GM12878 (cell line): ENCODE measurements around the gene HGS. TPM values are rescaled to one million over a fixed set of nuclear protein-coding genes. Genes with fewer than 3 reads are reported as not detected.

Experiments used
- ATAC-seq: fragments of 200-7000 bp; cut with Tn5 transposase; 3 replicates; pipeline ENCODE4 v1.9.1; 2020; ENCODE audit warnings: mild to moderate bottlenecking, moderate library complexity
- BruUV-seq: library from RNA; stranded (reverse); fragments of 400-500 nt; replicated peaks from 2 replicates; lab custom pipeline; 2021; lab: Mats Ljungman, UMichigan
- CTCF ChIA-PET: fragments of 300-600 bp; sonication (Branson Sonifier 250); formaldehyde crosslinking; extraction: SDS; loops from one replicate; lab custom pipeline; 2021; ENCODE audit warnings: inconsistent platforms; lab: Yijun Ruan, JAX
- POLR2A ChIA-PET: fragments of 350-600 bp; formaldehyde crosslinking; extraction: SDS; loops from one replicate; lab custom pipeline; 2021; ENCODE audit warnings: inconsistent platforms; lab: Charles Lee
- RAD21 ChIA-PET: fragments of 300-600 bp; sonication (Branson Sonifier 250); formaldehyde crosslinking; loops from one replicate; lab custom pipeline; 2023; ENCODE audit warnings: antibody characterized with exemption; ENCODE audit not compliant: unreplicated experiment; lab: Charles Lee
- SMC1A ChIA-PET: fragments of 300-600 bp; sonication (Branson Sonifier 250); formaldehyde crosslinking; loops from one replicate; lab custom pipeline; 2023; ENCODE audit not compliant: unreplicated experiment, uncharacterized antibody; lab: Charles Lee
- DNase-seq: peaks from one replicate; pipeline ENCODE4 v3.0.0-alpha.2; 2011; ENCODE audit warnings: low read depth, low spot score
- FAIRE-seq: peaks from 3 replicates; lab custom pipeline; 2011; peaks lifted over from hg19 to GRCh38; lab: Jason Lieb, UNC
- H2AFZ ChIP-seq: 2 replicates; pipeline ENCODE4 v1.6.0; 2011; ENCODE audit warnings: low read depth, low read length, control low read depth; ENCODE audit not compliant: control insufficient read depth
- H3K27ac ChIP-seq: 2 replicates; pipeline ENCODE4 v1.5.1; 2011; ENCODE audit warnings: control low read depth; ENCODE audit not compliant: control insufficient read depth, insufficient read depth
- H3K27me3 ChIP-seq, 2 experiments: replicated peaks in 1 of 2; 2 replicates each; pipeline versions ENCODE4 v1.6.0 to v1.6.1; 2011; ENCODE audit warnings: low read length in 1 of 2; ENCODE audit not compliant: control insufficient read depth in 2 of 2, insufficient read depth in 2 of 2
- H3K36me3 ChIP-seq, 2 experiments: 2 replicates each; pipeline ENCODE4 v1.5.1; 2011; ENCODE audit warnings: low read length in 1 of 2; ENCODE audit not compliant: control insufficient read depth in 2 of 2, insufficient read depth in 2 of 2
- H3K4me1 ChIP-seq: 2 replicates; pipeline ENCODE4 v1.6.1; 2011; ENCODE audit warnings: mild to moderate bottlenecking, low read length, moderate library complexity, mixed read lengths; ENCODE audit not compliant: control insufficient read depth, insufficient read depth
- H3K4me2 ChIP-seq: 2 replicates; pipeline ENCODE4 v1.6.0; 2011; ENCODE audit warnings: control low read depth; ENCODE audit not compliant: control insufficient read depth, insufficient read depth
- H3K4me3 ChIP-seq: fragments of 200-600 bp; sonication (generic); 2 replicates; pipeline ENCODE4 v1.5.1; 2016
- H3K79me2 ChIP-seq: 2 replicates; pipeline ENCODE4 v1.6.0; 2011; ENCODE audit warnings: low read length; ENCODE audit not compliant: control insufficient read depth, insufficient read depth
- H3K9ac ChIP-seq: 2 replicates; pipeline ENCODE4 v1.8.0; 2011; ENCODE audit warnings: low read length, control low read depth, mixed read lengths; ENCODE audit not compliant: control insufficient read depth, insufficient read depth
- H3K9me3 ChIP-seq: replicated peaks from 3 replicates; pipeline ENCODE4 v1.5.1; 2011; ENCODE audit warnings: mild to moderate bottlenecking, low read length; ENCODE audit not compliant: control insufficient read depth, insufficient read depth
- H4K20me1 ChIP-seq: 2 replicates; pipeline ENCODE4 v1.6.0; 2011; ENCODE audit not compliant: control insufficient read depth, insufficient read depth
- DPF2 ChIP-seq: fragments of 450-650 bp; IDR thresholded peaks from 2 replicates; pipeline ENCODE4 v1.6.1; 2017; ENCODE audit warnings: mild to moderate bottlenecking
- EZH2 ChIP-seq: IDR thresholded peaks from 2 replicates; pipeline ENCODE4 v1.6.1; 2012; ENCODE audit warnings: low read depth, mild to moderate bottlenecking, control low read depth, inconsistent platforms, low read length, borderline replicate concordance; ENCODE audit not compliant: control insufficient read depth
- FOS ChIP-seq: IDR thresholded peaks from 3 replicates; pipeline ENCODE4 v1.6.1; 2011; ENCODE audit warnings: borderline replicate concordance; ENCODE audit not compliant: insufficient read length; ENCODE audit errors: extremely low read depth
- IKZF1 ChIP-seq: fragments of 450-650 bp; conservative IDR thresholded peaks from 2 replicates; pipeline ENCODE4 v1.6.1; 2017; ENCODE audit warnings: antibody characterized with exemption, mild to moderate bottlenecking
- IKZF2 ChIP-seq, 2 experiments: fragments of 450-650 bp; IDR thresholded peaks; 2 replicates each; pipeline ENCODE4 v1.6.1; 2017; ENCODE audit warnings: mild to moderate bottlenecking in 2 of 2, moderate library complexity in 2 of 2
- MEF2A ChIP-seq: IDR thresholded peaks from 2 replicates; pipeline ENCODE4 v1.6.1; 2011; ENCODE audit warnings: low read depth, mild to moderate bottlenecking, low read length, moderate library complexity; ENCODE audit not compliant: insufficient read depth
- MEF2B ChIP-seq: fragments of 450-650 bp; IDR thresholded peaks from 2 replicates; pipeline ENCODE4 v1.6.1; 2018; ENCODE audit warnings: mild to moderate bottlenecking, moderate library complexity; ENCODE audit not compliant: partially characterized antibody, poor library complexity, severe bottlenecking
- NR2F1 ChIP-seq: fragments of 450-650 bp; conservative IDR thresholded peaks from 2 replicates; pipeline ENCODE4 v1.6.1; 2017; ENCODE audit warnings: mild to moderate bottlenecking
- RELB ChIP-seq: fragments of 450-650 bp; IDR thresholded peaks from 2 replicates; pipeline ENCODE4 v1.6.1; 2017; ENCODE audit warnings: low read depth, mild to moderate bottlenecking, moderate library complexity
- SPI1 ChIP-seq: IDR thresholded peaks from 2 replicates; pipeline ENCODE4 v1.6.1; 2011; ENCODE audit warnings: low read depth, mild to moderate bottlenecking, low read length, moderate library complexity, borderline replicate concordance; ENCODE audit not compliant: insufficient read depth
- SREBF2 ChIP-seq: IDR thresholded peaks from 2 replicates; pipeline ENCODE4 v1.6.1; 2012; ENCODE audit warnings: mild to moderate bottlenecking, low read length
- WGBS: methylation state at CpG from one replicate; pipeline ENCODE4 v1.1.6; 2016; ENCODE audit warnings: low lambda C conversion rate; ENCODE audit not compliant: insufficient replicate concordance, insufficient coverage; ENCODE audit errors: missing lambda C conversion rate; 5-methylcytosine and 5-hydroxymethylcytosine counted together
- in situ Hi-C: fragments of 300-500 bp; cut with MboI; formaldehyde crosslinking; loops from 9 replicates; pipeline ENCODE4 v1.14.3; 2018; ENCODE audit warnings: mixed read lengths
- intact Hi-C: fragments of 100-400 bp; cut with micrococcal nuclease; formaldehyde crosslinking; loops from one replicate; pipeline ENCODE4 v1.14.2; 2022; ENCODE audit not compliant: unreplicated experiment
- polyA plus RNA-seq, 11 experiments: library from polyadenylated mRNA; depleted of rRNA in 4 of 11; unstranded in 6 of 11; stranded (reverse) in 5 of 11; fragments of >200 nt; fragmentation: Nextera tagmentation in 4 of 11; fragmentation: Illumina TruSeq in 1 of 11; extraction: Ambion mirVana in 4 of 11; extraction: Trizol in 1 of 11; gene quantifications; 1 replicate in 1 of 11; 2 replicates in 10 of 11; pipeline versions ENCODE4 v1.2.1 to v1.2.3, GENCODE V29; 2011 to 2016; ENCODE audit warnings: inconsistent platforms in 2 of 11, missing spikeins in 2 of 11, low read depth in 1 of 11
- total RNA-seq, 4 experiments: library from RNA; depleted of rRNA in 3 of 4; stranded (reverse); fragments of >200 nt in 3 of 4; fragmentation: Illumina TruSeq in 1 of 4; extraction: Trizol in 1 of 4; gene quantifications; 2 replicates each; pipeline versions ENCODE4 v1.2.1 to v1.2.3, GENCODE V29; 2013 to 2021
- TF ChIP-seq, protein P1 (sequence below): fragments of 450-650 bp; IDR thresholded peaks from 2 replicates; pipeline ENCODE4 v1.6.1; 2017; ENCODE audit warnings: borderline replicate concordance
- TF ChIP-seq, protein P2 (sequence below): fragments of 450-650 bp; IDR thresholded peaks from 2 replicates; pipeline ENCODE4 v1.6.1; 2017; ENCODE audit warnings: mild to moderate bottlenecking, moderate library complexity
- TF ChIP-seq, protein P3 (sequence below): fragments of 450-650 bp; IDR thresholded peaks from 2 replicates; pipeline ENCODE4 v1.6.1; 2014; ENCODE audit warnings: mild to moderate bottlenecking

The HGS gene
- total and polyA plus RNA-seq, 10 of the 15 experiments (the other 5 are each of a cell fraction or from before 2014, with no cell fraction given) = 2.2 to 85.6 (median 55.3) TPM

GRCh38 chr17:81659038-81659437, 24.8 kb upstream of the HGS start:
- CTCF ChIA-PET = interaction anchor here (0.6 to 0.8 kb wide), 2 partner anchors 24 to 932 kb away, joined by 3 read pairs; partner anchors contain the start of genes ARL16 and HGS
- BruUV-seq = no TSS peak
- intact Hi-C loops (no loop called here), in situ Hi-C loops (no loop called here)
- WGBS = 38% methylated on average over 5 of the region's 5 CpGs
- no peak for DNase-seq
- no peak overlapping the region for H2AFZ ChIP-seq
- no peak overlapping the region for H3K9ac ChIP-seq
- no peaks in the 10 kb centered on the region for H3K79me2 ChIP-seq
- RAD21 ChIA-PET = no interaction called here
- POLR2A ChIA-PET = interaction anchor here (0.6 to 1.0 kb wide), 6 partner anchors 9 to 836 kb away, joined by 3 to 6 read pairs (median 4); no protein-coding TSS in a partner anchor
- H3K27ac ChIP-seq = no peak overlapping the region
- H3K4me2 ChIP-seq = no peak overlapping the region
- peaks cover 5% of the 10 kb centered on the region; the same call in 1 of the 2 replicates for H3K4me1 ChIP-seq
- peak; percentile 51 for ATAC-seq
- no peak for FAIRE-seq
- no peaks in the 10 kb centered on the region for H3K27me3 ChIP-seq
- H3K9me3 ChIP-seq = no peaks in the 10 kb centered on the region
- H3K4me3 ChIP-seq = no peak overlapping the region
- SMC1A ChIA-PET = no interaction called here
- no peaks in the 10 kb centered on the region for H4K20me1 ChIP-seq
- H3K36me3 ChIP-seq = no peaks in the 10 kb centered on the region
- TF ChIP-seq, protein P1, sequence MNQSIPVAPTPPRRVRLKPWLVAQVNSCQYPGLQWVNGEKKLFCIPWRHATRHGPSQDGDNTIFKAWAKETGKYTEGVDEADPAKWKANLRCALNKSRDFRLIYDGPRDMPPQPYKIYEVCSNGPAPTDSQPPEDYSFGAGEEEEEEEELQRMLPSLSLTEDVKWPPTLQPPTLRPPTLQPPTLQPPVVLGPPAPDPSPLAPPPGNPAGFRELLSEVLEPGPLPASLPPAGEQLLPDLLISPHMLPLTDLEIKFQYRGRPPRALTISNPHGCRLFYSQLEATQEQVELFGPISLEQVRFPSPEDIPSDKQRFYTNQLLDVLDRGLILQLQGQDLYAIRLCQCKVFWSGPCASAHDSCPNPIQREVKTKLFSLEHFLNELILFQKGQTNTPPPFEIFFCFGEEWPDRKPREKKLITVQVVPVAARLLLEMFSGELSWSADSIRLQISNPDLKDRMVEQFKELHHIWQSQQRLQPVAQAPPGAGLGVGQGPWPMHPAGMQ = no peak
- peak; percentile 22; the same call in 1 of the 2 replicates for TF ChIP-seq NR2F1
- 0 out of 2 replicates have a peak, but pooled peaks have one; percentile 10 for TF ChIP-seq MEF2A
- 0 out of 2 replicates have a peak, but pooled peaks have one; percentile 21 for TF ChIP-seq RELB
- TF ChIP-seq SPI1 = peak; percentile 60; the same call in 1 of the 2 replicates
- peak; percentile 52 for TF ChIP-seq MEF2B
- TF ChIP-seq IKZF2 (IDR thresholded peaks at IDR 0.05) = peak in 1 of 2 experiments; percentile 26; a peak in 2 of 4 replicates
- no peak for TF ChIP-seq DPF2
- TF ChIP-seq EZH2 = no peak
- TF ChIP-seq, protein P2, sequence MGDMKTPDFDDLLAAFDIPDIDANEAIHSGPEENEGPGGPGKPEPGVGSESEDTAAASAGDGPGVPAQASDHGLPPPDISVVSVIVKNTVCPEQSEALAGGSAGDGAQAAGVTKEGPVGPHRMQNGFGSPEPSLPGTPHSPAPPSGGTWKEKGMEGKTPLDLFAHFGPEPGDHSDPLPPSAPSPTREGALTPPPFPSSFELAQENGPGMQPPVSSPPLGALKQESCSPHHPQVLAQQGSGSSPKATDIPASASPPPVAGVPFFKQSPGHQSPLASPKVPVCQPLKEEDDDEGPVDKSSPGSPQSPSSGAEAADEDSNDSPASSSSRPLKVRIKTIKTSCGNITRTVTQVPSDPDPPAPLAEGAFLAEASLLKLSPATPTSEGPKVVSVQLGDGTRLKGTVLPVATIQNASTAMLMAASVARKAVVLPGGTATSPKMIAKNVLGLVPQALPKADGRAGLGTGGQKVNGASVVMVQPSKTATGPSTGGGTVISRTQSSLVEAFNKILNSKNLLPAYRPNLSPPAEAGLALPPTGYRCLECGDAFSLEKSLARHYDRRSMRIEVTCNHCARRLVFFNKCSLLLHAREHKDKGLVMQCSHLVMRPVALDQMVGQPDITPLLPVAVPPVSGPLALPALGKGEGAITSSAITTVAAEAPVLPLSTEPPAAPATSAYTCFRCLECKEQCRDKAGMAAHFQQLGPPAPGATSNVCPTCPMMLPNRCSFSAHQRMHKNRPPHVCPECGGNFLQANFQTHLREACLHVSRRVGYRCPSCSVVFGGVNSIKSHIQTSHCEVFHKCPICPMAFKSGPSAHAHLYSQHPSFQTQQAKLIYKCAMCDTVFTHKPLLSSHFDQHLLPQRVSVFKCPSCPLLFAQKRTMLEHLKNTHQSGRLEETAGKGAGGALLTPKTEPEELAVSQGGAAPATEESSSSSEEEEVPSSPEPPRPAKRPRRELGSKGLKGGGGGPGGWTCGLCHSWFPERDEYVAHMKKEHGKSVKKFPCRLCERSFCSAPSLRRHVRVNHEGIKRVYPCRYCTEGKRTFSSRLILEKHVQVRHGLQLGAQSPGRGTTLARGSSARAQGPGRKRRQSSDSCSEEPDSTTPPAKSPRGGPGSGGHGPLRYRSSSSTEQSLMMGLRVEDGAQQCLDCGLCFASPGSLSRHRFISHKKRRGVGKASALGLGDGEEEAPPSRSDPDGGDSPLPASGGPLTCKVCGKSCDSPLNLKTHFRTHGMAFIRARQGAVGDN = no peak
- TF ChIP-seq, protein P3, sequence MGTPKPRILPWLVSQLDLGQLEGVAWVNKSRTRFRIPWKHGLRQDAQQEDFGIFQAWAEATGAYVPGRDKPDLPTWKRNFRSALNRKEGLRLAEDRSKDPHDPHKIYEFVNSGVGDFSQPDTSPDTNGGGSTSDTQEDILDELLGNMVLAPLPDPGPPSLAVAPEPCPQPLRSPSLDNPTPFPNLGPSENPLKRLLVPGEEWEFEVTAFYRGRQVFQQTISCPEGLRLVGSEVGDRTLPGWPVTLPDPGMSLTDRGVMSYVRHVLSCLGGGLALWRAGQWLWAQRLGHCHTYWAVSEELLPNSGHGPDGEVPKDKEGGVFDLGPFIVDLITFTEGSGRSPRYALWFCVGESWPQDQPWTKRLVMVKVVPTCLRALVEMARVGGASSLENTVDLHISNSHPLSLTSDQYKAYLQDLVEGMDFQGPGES = no peak
- no peak for TF ChIP-seq SREBF2
- TF ChIP-seq IKZF1 = no peak; the same call in 1 of the 2 replicates
- no peak for TF ChIP-seq FOS
